Activated T-cell treated with anti-CD3 and anti-CD28 coated beads, Interleukin-2, amount 50 U/mL, for 24 hours (primary cell): Measurements from ENCODE around the gene VPS16.
"Not testable (repeated sequence)": the region's sequence is repeated elsewhere in the genome, so short reads cannot be mapped to it uniquely, and the experiment has no call there.

Experiments
- DNase-seq: peaks from one replicate; pipeline ENCODE4 v3.0.0-alpha.2; 2020
- H3K27ac Mint-ChIP-seq: 2 replicates; pipeline ENCODE4 v1.8.0; 2020; ENCODE audit warnings: mild to moderate bottlenecking, mixed read lengths
- H3K27me3 Mint-ChIP-seq: 2 replicates; pipeline ENCODE4 v1.8.0; 2020; ENCODE audit warnings: mixed read lengths
- H3K36me3 Mint-ChIP-seq: 2 replicates; pipeline ENCODE4 v1.8.0; 2020; ENCODE audit warnings: low read depth, mixed read lengths
- H3K4me1 Mint-ChIP-seq: 2 replicates; pipeline ENCODE4 v1.8.0; 2020; ENCODE audit warnings: low read depth, mixed read lengths
- H3K4me3 Mint-ChIP-seq: 2 replicates; pipeline ENCODE4 v1.8.0; 2020; ENCODE audit warnings: mild to moderate bottlenecking, moderate library complexity, mixed read lengths
- H3K9me3 Mint-ChIP-seq: 2 replicates; pipeline ENCODE4 v1.8.0; 2020; ENCODE audit warnings: mixed read lengths

The VPS16 gene

GRCh38 chr20:2816583-2817340 is 23.8 kb upstream of the VPS16 start:
- Mint-ChIP-seq H3K9me3 (peaks cover 13% of the 10 kb centered on the region), H3K36me3 (no peaks in the 10 kb centered on the region), H3K27ac (no peak overlapping the region), H3K27me3 (peaks cover 31% of the 10 kb centered on the region), H3K4me1 (peaks cover 13% of the 10 kb centered on the region), H3K4me3 (no peak overlapping the region)
- no peak for DNase-seq

- DNase-seq: no peak
- no peaks in the 10 kb centered on the region for H3K36me3 Mint-ChIP-seq
- H3K9me3 Mint-ChIP-seq: peaks cover 7% of the 10 kb centered on the region
- no peak overlapping the region for H3K27ac Mint-ChIP-seq
- H3K4me1 Mint-ChIP-seq: peaks cover 19% of the 10 kb centered on the region
- H3K4me3 Mint-ChIP-seq: no peak overlapping the region
- peaks cover 27% of the 10 kb centered on the region for H3K27me3 Mint-ChIP-seq
These were observed 23.2 kb upstream of the VPS16 start for GRCh38 chr20:2817341-2817726.

- H3K4me3 Mint-ChIP-seq: no peak overlapping the region
These were observed 22.5 kb upstream of the VPS16 start for GRCh38 chr20:2817891-2818595.

GRCh38 chr20:2820084-2820895 is 20.3 kb upstream of the VPS16 start:
- no peak overlapping the region for H3K4me3 Mint-ChIP-seq
- H3K4me1 Mint-ChIP-seq: peaks cover 19% of the 10 kb centered on the region
- no peak for DNase-seq
- no peaks in the 10 kb centered on the region for H3K9me3 Mint-ChIP-seq
- no peak overlapping the region for H3K27ac Mint-ChIP-seq
- peaks cover 23% of the 10 kb centered on the region for H3K27me3 Mint-ChIP-seq
- no peaks in the 10 kb centered on the region for H3K36me3 Mint-ChIP-seq

More at GRCh38 chr20:2817891-2818595, 22.5 kb upstream of the VPS16 start:
- no peak for DNase-seq
- Mint-ChIP-seq H3K9me3 (peaks cover 4% of the 10 kb centered on the region), H3K27me3 (peaks cover 23% of the 10 kb centered on the region), H3K27ac (no peak overlapping the region), H3K36me3 (no peaks in the 10 kb centered on the region), H3K4me1 (peaks cover 19% of the 10 kb centered on the region)

GRCh38 chr20:2820896-2821869 is 19.4 kb upstream of the VPS16 start:
- Mint-ChIP-seq H3K36me3 (no peaks in the 10 kb centered on the region), H3K9me3 (no peaks in the 10 kb centered on the region), H3K27ac (no peak overlapping the region), H3K4me3 (peak overlapping the region; percentile 53), H3K27me3 (peaks cover 23% of the 10 kb centered on the region), H3K4me1 (peaks cover 24% of the 10 kb centered on the region)
- no peak for DNase-seq

GRCh38 chr20:2822073-2822472 is 18.5 kb upstream of the VPS16 start:
- H3K4me3 Mint-ChIP-seq: no peak overlapping the region
- H3K4me1 Mint-ChIP-seq: peaks cover 32% of the 10 kb centered on the region
- no peak overlapping the region for H3K27ac Mint-ChIP-seq
- H3K27me3 Mint-ChIP-seq: peaks cover 27% of the 10 kb centered on the region
- no peaks in the 10 kb centered on the region for H3K36me3 Mint-ChIP-seq
- DNase-seq: no peak
- H3K9me3 Mint-ChIP-seq: no peaks in the 10 kb centered on the region

GRCh38 chr20:2825761-2826160 is 14.8 kb upstream of the VPS16 start:
- Mint-ChIP-seq H3K27ac (no peak overlapping the region), H3K4me1 (peaks cover 24% of the 10 kb centered on the region), H3K27me3 (peaks cover 11% of the 10 kb centered on the region), H3K9me3 (no peaks in the 10 kb centered on the region), H3K36me3 (no peaks in the 10 kb centered on the region), H3K4me3 (no peak overlapping the region)
- no peak for DNase-seq

- no peak for DNase-seq
- no peak overlapping the region for H3K4me3 Mint-ChIP-seq
- no peaks in the 10 kb centered on the region for H3K36me3 Mint-ChIP-seq
- no peaks in the 10 kb centered on the region for H3K9me3 Mint-ChIP-seq
- H3K27me3 Mint-ChIP-seq: peaks cover 6% of the 10 kb centered on the region
- no peak overlapping the region for H3K27ac Mint-ChIP-seq
- peaks cover 22% of the 10 kb centered on the region for H3K4me1 Mint-ChIP-seq
These were observed 13.9 kb upstream of the VPS16 start for GRCh38 chr20:2826655-2827054.

- H3K27me3 Mint-ChIP-seq: peaks cover 4% of the 10 kb centered on the region
- H3K4me3 Mint-ChIP-seq: no peak overlapping the region
- H3K9me3 Mint-ChIP-seq: no peaks in the 10 kb centered on the region
- no peak overlapping the region for H3K27ac Mint-ChIP-seq
- peaks cover under 1% of the 10 kb centered on the region for H3K36me3 Mint-ChIP-seq
- DNase-seq: no peak
- H3K4me1 Mint-ChIP-seq: peaks cover 23% of the 10 kb centered on the region
These were observed 11.2 kb upstream of the VPS16 start for GRCh38 chr20:2829376-2829775.

GRCh38 chr20:2831206-2831605 is 9.3 kb upstream of the VPS16 start:
- H3K27ac Mint-ChIP-seq, H3K9me3 Mint-ChIP-seq, H3K4me3 Mint-ChIP-seq, DNase-seq, H3K27me3 Mint-ChIP-seq: not testable (repeated sequence)
- peaks cover 17% of the 10 kb centered on the region for H3K4me1 Mint-ChIP-seq
- peaks cover 14% of the 10 kb centered on the region for H3K36me3 Mint-ChIP-seq

GRCh38 chr20:2833761-2834160 is 6.8 kb upstream of the VPS16 start:
- Mint-ChIP-seq H3K36me3 (peaks cover 39% of the 10 kb centered on the region), H3K4me1 (peaks cover 13% of the 10 kb centered on the region), H3K9me3 (no peaks in the 10 kb centered on the region), H3K4me3 (no peak overlapping the region), H3K27ac (no peak overlapping the region), H3K27me3 (no peaks in the 10 kb centered on the region)
- DNase-seq: no peak

GRCh38 chr20:2834401-2835110 is 6.0 kb upstream of the VPS16 start:
- H3K4me1 Mint-ChIP-seq: peaks cover 18% of the 10 kb centered on the region
- H3K9me3 Mint-ChIP-seq: peaks cover 3% of the 10 kb centered on the region
- H3K27ac Mint-ChIP-seq: no peak overlapping the region
- no peak overlapping the region for H3K4me3 Mint-ChIP-seq
- DNase-seq: no peak
- H3K27me3 Mint-ChIP-seq: no peaks in the 10 kb centered on the region
- peaks cover 44% of the 10 kb centered on the region for H3K36me3 Mint-ChIP-seq

- Mint-ChIP-seq H3K27me3 (no peaks in the 10 kb centered on the region), H3K4me3 (no peak overlapping the region), H3K9me3 (peaks cover 3% of the 10 kb centered on the region), H3K36me3 (peaks cover 46% of the 10 kb centered on the region), H3K4me1 (peaks cover 22% of the 10 kb centered on the region), H3K27ac (no peak overlapping the region)
- no peak for DNase-seq
These were observed 5.2 kb upstream of the VPS16 start for GRCh38 chr20:2835331-2835796.
